HepG2 (cell line): ENCODE measurements around the gene SYNGAP1. TPM values are rescaled to one million over a fixed set of nuclear protein-coding genes. Genes with fewer than 3 reads are reported as not detected.

ENCODE experiments used
- BCL6 ChIP-seq: IDR thresholded peaks from 2 replicates; pipeline ENCODE4 v1.6.1; 2016; ENCODE audit warnings: missing genetic modification reagents, missing compliant biosample characterization
- CBX1 ChIP-seq: IDR thresholded peaks from one replicate; pipeline ENCODE4 v1.6.1; 2016; ENCODE audit warnings: antibody characterized with exemption, low read depth
- DBP ChIP-seq: sonication (generic); formaldehyde crosslinking; IDR thresholded peaks from 2 replicates; pipeline ENCODE4 v1.4.0; 2020; ENCODE audit warnings: missing genetic modification reagents; ENCODE audit errors: not compliant biosample characterization
- HNF4G ChIP-seq, 2 experiments: sonication (generic) in 1 of 2; formaldehyde crosslinking in 1 of 2; IDR thresholded peaks; 2 replicates each; pipeline versions ENCODE4 v1.4.0 to v1.6.1; 2011 to 2020; ENCODE audit warnings: borderline replicate concordance in 2 of 2, low read depth in 2 of 2, mild to moderate bottlenecking in 2 of 2, low read length in 1 of 2, missing genetic modification reagents in 1 of 2, moderate library complexity in 1 of 2
- LRRFIP1 ChIP-seq: sonication (generic); formaldehyde crosslinking; conservative IDR thresholded peaks from 2 replicates; pipeline ENCODE4 v1.4.0; 2020; ENCODE audit warnings: missing genetic modification reagents
- MTA1 ChIP-seq: sonication (generic); formaldehyde crosslinking; IDR thresholded peaks from 2 replicates; pipeline ENCODE4 v1.4.0; 2020; ENCODE audit warnings: missing genetic modification reagents, mild to moderate bottlenecking, borderline replicate concordance
- PTBP1 ChIP-seq: fragments of 200-400 bp; formaldehyde crosslinking; IDR thresholded peaks from 2 replicates; pipeline ENCODE4 v1.6.1; 2018; ENCODE audit warnings: low read length, low read depth; ENCODE audit not compliant: poor library complexity, severe bottlenecking
- SSRP1 ChIP-seq: IDR thresholded peaks from 2 replicates; pipeline ENCODE4 v1.6.1; 2016; ENCODE audit warnings: control low read depth
- TERF1 ChIP-seq: sonication (generic); formaldehyde crosslinking; IDR thresholded peaks from 2 replicates; pipeline ENCODE4 v1.8.0; 2022; ENCODE audit warnings: mild to moderate bottlenecking, missing genetic modification reagents, moderate library complexity
- ZBTB21 ChIP-seq: sonication (generic); formaldehyde crosslinking; IDR thresholded peaks from 2 replicates; pipeline ENCODE4 v1.4.0; 2020; ENCODE audit warnings: missing genetic modification reagents
- ZFP91 ChIP-seq: sonication (generic); formaldehyde crosslinking; IDR thresholded peaks from 2 replicates; pipeline ENCODE4 v1.9.0; 2022; ENCODE audit warnings: missing genetic modification reagents, mild to moderate bottlenecking, borderline replicate concordance
- ZNF414 ChIP-seq: sonication (generic); formaldehyde crosslinking; IDR thresholded peaks from 2 replicates; pipeline ENCODE4 v1.5.0; 2020; ENCODE audit warnings: missing genetic modification reagents
- ZXDC ChIP-seq: sonication (generic); formaldehyde crosslinking; IDR thresholded peaks from 2 replicates; pipeline ENCODE4 v1.5.0; 2020; ENCODE audit warnings: mild to moderate bottlenecking, missing genetic modification reagents
- polyA plus RNA-seq, 8 experiments: library from polyadenylated mRNA; depleted of rRNA in 3 of 8; stranded (reverse) in 7 of 8; unstranded in 1 of 8; fragments of >200 nt; fragmentation: Illumina TruSeq in 4 of 8; extraction: Trizol in 4 of 8; gene quantifications; 2 replicates each; pipeline versions ENCODE4 v1.2.1 to v1.2.3, GENCODE V29; 2011 to 2016; ENCODE audit warnings: low read depth in 4 of 8, missing spikeins in 1 of 8, mixed read lengths in 1 of 8; ENCODE audit not compliant: insufficient read depth in 1 of 8
- total RNA-seq, 5 experiments: library from RNA; depleted of rRNA; stranded (reverse); fragments of >200 nt; fragmentation: Illumina TruSeq; extraction: Trizol; gene quantifications; 2 replicates each; pipeline ENCODE4 v1.2.3, GENCODE V29; 2016; ENCODE audit warnings: low read depth in 1 of 5

Gene SYNGAP1
- total and polyA plus RNA-seq, 2 of the 13 experiments (the other 11 are each of a cell fraction or from before 2014, with no cell fraction given): 0.75 to 1.1 TPM

GRCh38 chr6:33418690-33419291, 1.1 kb upstream of the SYNGAP1 start (continued):
- TF ChIP-seq ZNF414: peak; percentile 5; the same call in 1 of the 2 replicates
- TF ChIP-seq ZBTB21 (CRISPR knock-in tag): no peak
- 0 out of 2 replicates have a peak, but pooled peaks have one; percentile 15 for TF ChIP-seq LRRFIP1 (CRISPR knock-in tag)
- TF ChIP-seq DBP (CRISPR knock-in tag): peak; percentile 49
- TF ChIP-seq PTBP1: no peak
- no peak for TF ChIP-seq TERF1 (CRISPR knock-in tag)
- TF ChIP-seq ZFP91 (CRISPR knock-in tag): no peak
- TF ChIP-seq MTA1: 0 out of 2 replicates have a peak, but pooled peaks have one; percentile 4
- 0 out of 2 replicates have a peak, but pooled peaks have one; percentile 17 for TF ChIP-seq SSRP1 (CRISPR knock-in tag)
- no peak for TF ChIP-seq CBX1
- no peak for TF ChIP-seq BCL6 (CRISPR knock-in tag)
- no peak for TF ChIP-seq HNF4G (IDR thresholded peaks at IDR 0.05; ENCODE audit: borderline replicate concordance, low read depth, low read length)
- TF ChIP-seq HNF4G (CRISPR knock-in tag; IDR thresholded peaks at IDR 0.05; ENCODE audit: borderline replicate concordance, low read depth): 0 out of 2 replicates have a peak, but pooled peaks have one; percentile 1
- TF ChIP-seq ZXDC: no peak
